ENCODE results near the gene EZR.
"Not testable (repeated sequence)": the region's sequence is repeated elsewhere in the genome, so short reads cannot be mapped to it uniquely, and the experiment has no call there.

The EZR gene

DNA sequence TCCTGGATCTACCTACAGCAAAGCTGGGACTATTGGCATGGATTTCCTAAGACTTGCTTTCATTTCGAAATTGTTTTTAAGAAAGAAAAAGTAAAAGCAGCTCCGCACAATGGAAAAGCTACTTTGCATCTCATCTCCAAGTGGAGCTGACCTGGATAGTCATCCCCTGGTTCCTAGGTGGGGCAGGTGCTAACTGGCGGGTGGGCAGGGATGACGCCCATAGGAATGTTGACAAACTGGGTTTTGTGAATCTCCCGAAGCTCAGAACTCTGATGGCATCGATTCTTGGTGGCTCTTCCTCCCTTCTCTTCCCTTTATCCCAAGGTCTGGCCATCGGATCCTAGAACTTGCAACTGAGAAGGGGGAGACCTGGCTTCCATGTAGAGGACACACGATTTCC is 12.4 kb upstream of the EZR start:
- Histone ChIP-seq H3K4me3 (ENCODE audit: insufficient read depth, low read depth, low read length) (no peak overlapping the region), H3K27me3 (ENCODE audit: control insufficient read depth, insufficient read depth, low read length, poor library complexity, severe bottlenecking) (no peaks in the 10 kb centered on the region), H3K27ac (ENCODE audit: insufficient read depth, low read depth, low read length, poor library complexity, severe bottlenecking) (no peak overlapping the region), H3K9me3 (ENCODE audit: control insufficient read depth, low read length) (no peaks in the 10 kb centered on the region), H3K4me1 (ENCODE audit: control insufficient read depth, insufficient read depth, low read length) (peaks cover 10% of the 10 kb centered on the region), H3K36me3 (ENCODE audit: control insufficient read depth, insufficient read depth, low read length) (no peaks in the 10 kb centered on the region)
- 90 to 96% methylated on average over 8 of the region's 8 CpGs for whole genome bisulfite sequencing, 2 experiments

DNA sequence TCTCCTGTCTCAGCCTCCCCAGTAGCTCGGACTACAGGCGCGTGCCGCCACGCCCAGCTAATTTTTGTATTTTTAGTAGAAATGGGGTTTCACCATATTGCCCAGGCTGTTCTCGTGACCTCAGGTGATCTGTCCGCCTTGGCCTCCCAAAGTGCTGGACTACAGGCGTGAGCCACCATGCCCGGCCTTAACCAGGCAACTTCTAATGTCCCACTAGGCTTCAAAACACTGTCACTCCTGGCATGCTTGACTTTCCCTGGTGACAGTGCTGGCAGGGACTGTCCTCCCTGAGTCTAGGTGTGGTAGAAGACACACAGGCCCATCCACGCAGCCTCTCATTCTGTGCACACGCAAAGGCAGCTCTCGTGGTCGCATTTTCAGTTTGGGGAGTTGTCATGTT is 11.6 kb upstream of the EZR start:
- peaks cover 8% of the 10 kb centered on the region for H3K4me1 ChIP-seq (ENCODE audit: control insufficient read depth, insufficient read depth, low read length)
- 94 to 97% methylated on average over 13 of the region's 13 CpGs for WGBS, 2 experiments
- H3K4me3 ChIP-seq (ENCODE audit: insufficient read depth, low read depth, low read length), result no peak overlapping the region
- H3K36me3 ChIP-seq (ENCODE audit: control insufficient read depth, insufficient read depth, low read length), result no peaks in the 10 kb centered on the region
- H3K9me3 ChIP-seq (ENCODE audit: control insufficient read depth, low read length), result no peaks in the 10 kb centered on the region
- no peaks in the 10 kb centered on the region for H3K27me3 ChIP-seq (ENCODE audit: control insufficient read depth, insufficient read depth, low read length, poor library complexity, severe bottlenecking)
- no peak overlapping the region for H3K27ac ChIP-seq (ENCODE audit: insufficient read depth, low read depth, low read length, poor library complexity, severe bottlenecking)

DNA sequence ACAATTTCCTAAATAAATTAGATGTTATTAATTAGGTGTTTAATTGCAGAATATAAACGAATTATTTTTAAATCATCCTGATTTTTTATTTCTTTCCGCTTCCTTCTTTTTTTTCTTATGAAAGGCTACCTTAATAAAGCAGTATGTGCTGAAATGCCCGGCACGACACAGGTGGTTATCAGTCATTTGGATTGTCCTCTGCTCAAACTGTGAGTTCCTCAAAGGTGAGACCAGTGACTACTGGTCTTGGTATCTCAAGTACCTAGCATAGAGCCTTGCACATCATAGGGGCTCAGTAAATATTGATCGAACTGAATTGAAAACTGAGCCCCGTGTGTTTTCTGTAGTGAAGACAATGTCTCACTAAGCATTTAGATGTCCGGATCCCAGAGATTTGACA is 9.6 kb upstream of the EZR start:
- no peaks in the 10 kb centered on the region for H3K36me3 ChIP-seq (ENCODE audit: control insufficient read depth, insufficient read depth, low read length)
- no peaks in the 10 kb centered on the region for H3K27me3 ChIP-seq (ENCODE audit: control insufficient read depth, insufficient read depth, low read length, poor library complexity, severe bottlenecking)
- H3K4me3 ChIP-seq (ENCODE audit: insufficient read depth, low read depth, low read length), result no peak overlapping the region
- no peak overlapping the region for H3K27ac ChIP-seq (ENCODE audit: insufficient read depth, low read depth, low read length, poor library complexity, severe bottlenecking)
- H3K4me1 ChIP-seq (ENCODE audit: control insufficient read depth, insufficient read depth, low read length), result no peaks in the 10 kb centered on the region
- 91 to 95% methylated on average over 6 to 7 of the region's 7 CpGs for WGBS, 2 experiments
- H3K9me3 ChIP-seq (ENCODE audit: control insufficient read depth, low read length), result no peaks in the 10 kb centered on the region

DNA sequence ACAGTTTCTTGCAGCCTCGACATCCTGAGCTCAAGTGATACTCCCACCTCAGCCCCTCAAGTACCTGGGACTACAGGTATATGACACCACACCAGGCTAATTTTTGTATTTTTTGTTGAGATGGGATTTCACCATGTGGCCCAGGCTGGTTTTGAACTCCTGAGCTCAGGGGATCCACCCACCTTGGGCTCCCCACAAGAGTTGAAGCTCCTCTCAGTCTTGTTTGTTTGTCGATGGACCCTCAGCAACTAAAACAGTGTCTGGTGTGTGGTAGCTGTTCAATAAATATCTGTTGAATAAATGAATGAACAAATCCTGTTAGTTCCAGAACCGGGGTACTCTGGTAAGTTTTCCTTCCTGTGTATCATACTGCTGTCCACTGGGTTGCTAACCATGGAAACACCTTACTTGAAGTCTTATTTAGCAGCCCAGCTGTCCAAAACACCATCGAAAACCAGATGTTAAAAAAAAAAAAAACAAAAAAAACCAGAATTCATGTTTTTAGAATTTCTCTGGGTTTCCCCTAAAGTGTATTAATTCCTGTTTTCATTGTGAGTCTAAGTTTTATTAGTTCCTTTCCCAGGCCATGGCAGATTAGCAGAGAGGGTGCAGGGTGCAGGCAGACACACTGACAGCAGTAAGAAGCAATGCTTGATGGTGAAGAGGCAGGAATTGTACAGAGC is 7.8 kb upstream of the EZR start:
- Histone ChIP-seq H3K9me3 (ENCODE audit: control insufficient read depth, low read length) (no peaks in the 10 kb centered on the region), H3K4me3 (ENCODE audit: insufficient read depth, low read depth, low read length) (no peak overlapping the region), H3K36me3 (ENCODE audit: control insufficient read depth, insufficient read depth, low read length) (no peaks in the 10 kb centered on the region), H3K27me3 (ENCODE audit: control insufficient read depth, insufficient read depth, low read length, poor library complexity, severe bottlenecking) (no peaks in the 10 kb centered on the region), H3K27ac (ENCODE audit: insufficient read depth, low read depth, low read length, poor library complexity, severe bottlenecking) (no peak overlapping the region), H3K4me1 (ENCODE audit: control insufficient read depth, insufficient read depth, low read length) (no peaks in the 10 kb centered on the region)
- 86 to 87% methylated on average over 4 of the region's 4 CpGs for WGBS, 2 experiments

DNA sequence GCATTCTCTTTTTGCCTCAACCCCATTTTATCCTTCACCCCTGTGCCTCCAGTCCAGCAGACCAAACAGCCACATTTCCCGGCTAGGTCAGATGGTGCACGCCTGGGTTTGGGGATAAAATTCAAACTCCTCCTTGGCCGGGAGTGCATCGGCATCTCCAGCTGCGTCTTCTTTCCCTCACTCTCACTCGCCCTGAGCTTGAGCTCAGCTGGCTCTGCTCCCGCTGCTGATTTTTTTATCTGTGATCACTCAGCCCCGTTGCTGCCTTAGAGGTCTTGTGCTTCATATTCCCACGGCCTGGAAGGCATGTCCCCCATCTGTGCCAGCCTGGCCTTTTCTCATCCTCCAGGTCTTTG is 6.8 kb upstream of the EZR start:
- Histone ChIP-seq H3K9me3 (ENCODE audit: control insufficient read depth, low read length) (no peaks in the 10 kb centered on the region), H3K36me3 (ENCODE audit: control insufficient read depth, insufficient read depth, low read length) (no peaks in the 10 kb centered on the region), H3K27ac (ENCODE audit: insufficient read depth, low read depth, low read length, poor library complexity, severe bottlenecking) (no peak overlapping the region), H3K27me3 (ENCODE audit: control insufficient read depth, insufficient read depth, low read length, poor library complexity, severe bottlenecking) (no peaks in the 10 kb centered on the region), H3K4me1 (ENCODE audit: control insufficient read depth, insufficient read depth, low read length) (no peaks in the 10 kb centered on the region), H3K4me3 (ENCODE audit: insufficient read depth, low read depth, low read length) (no peak overlapping the region)
- WGBS, 2 experiments, result 83 to 87% methylated on average over 9 of the region's 9 CpGs

DNA sequence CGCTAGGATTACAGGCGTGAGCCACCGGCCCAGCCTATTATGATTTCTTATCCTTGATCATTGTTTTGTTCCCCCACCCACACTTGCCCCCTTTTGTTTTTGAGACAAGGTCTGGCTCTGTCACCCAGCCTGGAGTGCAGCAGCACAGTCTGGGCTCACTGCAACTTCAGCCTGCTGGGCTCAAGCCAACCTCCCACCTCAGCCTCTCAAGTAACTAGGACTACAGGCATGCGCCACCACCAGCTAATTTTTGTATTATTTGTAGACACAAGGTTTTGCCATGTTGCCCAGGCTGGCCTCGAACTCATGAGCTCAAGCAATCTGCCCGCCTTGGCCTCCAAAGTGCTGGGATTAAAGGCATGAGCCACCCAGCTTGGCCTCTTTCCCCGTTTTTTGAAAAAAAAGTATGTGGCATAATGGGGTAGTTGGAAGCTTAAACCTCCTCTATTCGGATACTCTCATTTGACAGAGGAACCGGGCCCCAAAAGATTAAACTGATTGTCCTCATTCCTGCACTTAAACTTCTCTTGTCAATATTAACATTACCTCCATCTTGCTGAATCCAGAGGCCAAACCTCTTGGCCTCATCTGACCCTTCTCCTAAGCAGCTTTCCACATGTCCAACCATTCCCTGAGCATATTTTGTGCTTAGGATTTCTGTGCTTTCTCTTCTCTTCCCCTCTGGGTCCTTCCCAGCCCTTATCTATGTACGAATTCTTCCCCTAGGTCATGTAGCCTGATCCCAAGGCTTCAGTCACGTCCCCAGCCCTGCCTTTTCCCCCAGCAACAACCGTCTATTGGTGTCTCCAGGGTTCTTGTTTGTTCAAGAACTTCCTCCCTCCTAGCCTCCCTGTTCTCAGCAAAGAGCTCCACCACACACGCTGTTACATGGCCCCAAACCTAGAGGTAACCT is 6.1 kb upstream of the EZR start:
- H3K4me3 ChIP-seq (ENCODE audit: insufficient read depth, low read depth, low read length), result no peak overlapping the region
- H3K27me3 ChIP-seq (ENCODE audit: control insufficient read depth, insufficient read depth, low read length, poor library complexity, severe bottlenecking), result no peaks in the 10 kb centered on the region
- WGBS, 2 experiments, result 83% methylated on average over 13 of the region's 13 CpGs
- no peaks in the 10 kb centered on the region for H3K9me3 ChIP-seq (ENCODE audit: control insufficient read depth, low read length)
- no peaks in the 10 kb centered on the region for H3K36me3 ChIP-seq (ENCODE audit: control insufficient read depth, insufficient read depth, low read length)
- no peaks in the 10 kb centered on the region for H3K4me1 ChIP-seq (ENCODE audit: control insufficient read depth, insufficient read depth, low read length)
- no peak overlapping the region for H3K27ac ChIP-seq (ENCODE audit: insufficient read depth, low read depth, low read length, poor library complexity, severe bottlenecking)

DNA sequence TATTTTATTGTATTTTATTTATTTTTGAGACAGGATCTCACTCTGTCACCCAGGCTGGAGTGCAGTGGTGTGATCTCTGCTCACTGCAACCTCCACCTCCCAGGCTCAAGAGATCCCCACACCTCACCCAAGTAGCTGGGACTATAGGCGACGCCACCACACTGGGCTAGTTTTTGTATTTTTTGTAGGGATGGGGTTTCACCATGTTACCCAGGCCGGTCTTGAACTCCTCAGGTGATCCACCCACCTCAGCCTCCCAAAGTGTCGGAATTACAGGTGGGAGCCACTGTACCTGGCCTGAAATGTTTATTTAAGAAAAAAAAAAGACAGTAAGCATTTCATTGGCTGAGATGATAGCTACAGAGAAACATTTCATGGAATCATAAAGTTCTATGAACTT is 4.4 kb upstream of the EZR start:
- H3K4me3 ChIP-seq (ENCODE audit: insufficient read depth, low read depth, low read length); H3K36me3 ChIP-seq (ENCODE audit: control insufficient read depth, insufficient read depth, low read length); H3K4me1 ChIP-seq (ENCODE audit: control insufficient read depth, insufficient read depth, low read length); H3K27ac ChIP-seq (ENCODE audit: insufficient read depth, low read depth, low read length, poor library complexity, severe bottlenecking); H3K27me3 ChIP-seq (ENCODE audit: control insufficient read depth, insufficient read depth, low read length, poor library complexity, severe bottlenecking); H3K9me3 ChIP-seq (ENCODE audit: control insufficient read depth, low read length): not testable (repeated sequence)
- 93 to 99% methylated on average over 4 of the region's 4 CpGs for WGBS, 2 experiments

DNA sequence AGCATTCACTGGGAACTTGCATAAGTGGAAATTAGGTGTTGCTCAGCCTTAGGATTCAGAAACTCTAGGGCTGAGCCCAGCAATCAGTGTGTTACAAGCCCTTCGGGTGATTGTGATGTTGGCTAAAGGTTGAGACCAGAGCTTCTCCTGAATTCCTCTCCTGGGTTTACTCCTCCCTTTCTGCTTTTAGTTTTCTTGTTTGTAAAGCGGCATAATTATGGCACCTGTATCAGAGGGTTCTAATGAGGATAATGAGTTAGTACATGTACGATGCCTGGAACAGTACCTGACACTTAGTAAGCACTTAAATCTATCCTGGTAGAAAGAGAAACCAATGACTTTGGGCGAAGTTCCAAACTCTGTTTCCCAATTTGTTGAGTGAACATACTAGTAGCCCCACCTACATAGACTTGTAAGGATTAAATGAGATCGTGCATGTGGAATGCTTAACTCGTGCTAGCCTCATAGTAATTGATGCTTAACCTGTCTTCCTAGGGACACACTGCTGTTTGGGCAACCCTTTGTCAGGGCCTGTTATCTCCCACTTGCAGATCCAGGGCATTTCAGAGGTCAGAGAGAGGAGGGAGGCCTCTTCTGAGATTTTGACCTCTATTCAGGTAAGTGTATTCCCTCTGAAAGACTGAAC is 932 bp upstream of the EZR start:
- Histone ChIP-seq H3K27ac (ENCODE audit: insufficient read depth, low read depth, low read length, poor library complexity, severe bottlenecking) (no peak overlapping the region), H3K9me3 (ENCODE audit: control insufficient read depth, low read length) (no peaks in the 10 kb centered on the region), H3K4me3 (ENCODE audit: insufficient read depth, low read depth, low read length) (no peak overlapping the region), H3K36me3 (ENCODE audit: control insufficient read depth, insufficient read depth, low read length) (no peaks in the 10 kb centered on the region), H3K4me1 (ENCODE audit: control insufficient read depth, insufficient read depth, low read length) (peaks cover 12% of the 10 kb centered on the region), H3K27me3 (ENCODE audit: control insufficient read depth, insufficient read depth, low read length, poor library complexity, severe bottlenecking) (no peaks in the 10 kb centered on the region)
- 93 to 95% methylated on average over 6 of the region's 6 CpGs for WGBS, 2 experiments

DNA sequence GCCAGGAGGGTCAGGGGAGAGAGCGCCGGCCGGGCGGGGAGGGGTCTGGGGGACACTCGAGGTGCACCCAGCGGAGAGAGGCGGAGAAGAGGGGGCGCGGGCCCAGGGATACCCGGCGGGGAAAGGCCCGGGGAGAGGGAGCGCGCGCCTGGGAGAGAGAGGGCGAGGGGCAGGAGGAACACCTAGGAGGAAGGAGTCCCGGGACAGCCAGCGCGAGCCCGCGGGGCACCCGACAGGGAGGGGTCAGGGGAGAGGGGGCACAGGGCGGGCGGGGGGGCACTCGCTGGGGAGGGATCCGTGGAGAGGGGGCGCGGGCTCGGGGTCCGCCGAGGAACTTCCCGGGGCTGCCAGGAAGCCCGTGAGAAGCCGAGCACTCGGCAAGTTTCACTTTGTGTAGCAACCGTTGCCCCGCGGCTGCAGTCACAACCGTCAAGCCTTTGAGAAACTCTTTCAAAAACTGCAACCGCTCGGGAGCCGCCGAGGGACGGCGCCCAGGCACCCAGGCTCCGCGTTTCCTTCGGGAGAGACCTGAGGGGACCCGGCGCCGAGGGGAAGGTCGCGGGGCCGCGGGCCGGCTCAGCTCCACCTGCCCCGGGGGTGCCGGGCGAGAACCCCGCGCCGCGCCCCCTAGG is 471 bp downstream of the EZR start:
- H3K4me1 ChIP-seq (ENCODE audit: control insufficient read depth, insufficient read depth, low read length), result peaks cover 12% of the 10 kb centered on the region
- H3K4me3 ChIP-seq (ENCODE audit: insufficient read depth, low read depth, low read length), result peak overlapping the region; percentile 72
- 0 to 1% methylated on average over 63 of the region's 63 CpGs for WGBS, 2 experiments
- peak overlapping the region; percentile 26 for H3K27ac ChIP-seq (ENCODE audit: insufficient read depth, low read depth, low read length, poor library complexity, severe bottlenecking)
- peaks cover 2% of the 10 kb centered on the region for H3K36me3 ChIP-seq (ENCODE audit: control insufficient read depth, insufficient read depth, low read length)
- H3K9me3 ChIP-seq (ENCODE audit: control insufficient read depth, low read length), result no peaks in the 10 kb centered on the region
- H3K27me3 ChIP-seq (ENCODE audit: control insufficient read depth, insufficient read depth, low read length, poor library complexity, severe bottlenecking), result no peaks in the 10 kb centered on the region

All from ectodermal cell (in vitro differentiated cells).